Small intestine (tissue), 7 donors: ENCODE results near the gene KNSTRN. TPM values are rescaled to one million over a fixed set of nuclear protein-coding genes. Genes with fewer than 3 reads are reported as not detected.

Source experiments
- DNase-seq, 2 donors: peaks; one replicate each; pipeline versions ENCODE4 v3.0.0 to v3.0.0-alpha.2; 2013
- FAIRE-seq: peaks from 2 replicates; lab custom pipeline; 2012; peaks lifted over from hg19 to GRCh38; lab: Jason Lieb, UNC
- H3K27ac ChIP-seq, 3 donors: one replicate each; pipeline ENCODE4 v1.5.1; 2013; ENCODE audit warnings: low read length in 2 of 3, mild to moderate bottlenecking in 2 of 3, control low read depth in 1 of 3, inconsistent platforms in 1 of 3, low read depth in 1 of 3, moderate library complexity in 1 of 3
- H3K27me3 ChIP-seq, 3 donors: one replicate each; pipeline ENCODE4 v1.6.1; 2013; ENCODE audit warnings: low read length in 3 of 3, inconsistent platforms in 1 of 3; ENCODE audit not compliant: control insufficient read depth in 3 of 3, insufficient read depth in 3 of 3
- H3K36me3 ChIP-seq, 3 donors: one replicate each; pipeline ENCODE4 v1.6.1; 2013; ENCODE audit warnings: low read length in 3 of 3, inconsistent platforms in 1 of 3, low read depth in 1 of 3, mild to moderate bottlenecking in 1 of 3, moderate library complexity in 1 of 3; ENCODE audit not compliant: control insufficient read depth in 3 of 3, insufficient read depth in 2 of 3
- H3K4me1 ChIP-seq, 3 donors: one replicate each; pipeline ENCODE4 v1.6.1; 2013; ENCODE audit warnings: low read length in 2 of 3, inconsistent platforms in 1 of 3, low read depth in 1 of 3, mild to moderate bottlenecking in 1 of 3, moderate library complexity in 1 of 3; ENCODE audit not compliant: control insufficient read depth in 3 of 3, insufficient read depth in 2 of 3
- H3K4me3 ChIP-seq, 3 donors: one replicate each; pipeline ENCODE4 v1.5.1; 2013; ENCODE audit warnings: low read length in 3 of 3, control low read depth in 1 of 3, inconsistent platforms in 1 of 3, low read depth in 1 of 3, mild to moderate bottlenecking in 1 of 3, moderate library complexity in 1 of 3
- H3K9me3 ChIP-seq, 2 donors: one replicate each; pipeline ENCODE4 v1.6.1; 2013; ENCODE audit warnings: low read depth in 1 of 2, low read length in 1 of 2; ENCODE audit not compliant: control insufficient read depth in 2 of 2, insufficient read depth in 1 of 2
- whole genome bisulfite sequencing, 3 donors: extraction: QIAGEN DNeasy Blood & Tissue Kit; methylation state at CpG; one replicate each; pipeline ENCODE4 v1.1.7; 2013; 5-methylcytosine and 5-hydroxymethylcytosine counted together
- polyA plus RNA-seq, 4 donors: library from polyadenylated mRNA; stranded (reverse) in 3 of 4; unstranded in 1 of 4; fragments of 200-250 nt in 3 of 4; fragments of 120-200 nt in 1 of 4; gene quantifications; one replicate each; pipeline versions ENCODE4 v1.2.1 to v1.2.3, GENCODE V29; 2013
- donor health status: healthy with polysubstance abuse.
- donor health status: control.
- donor health status: control.
- donor health status: Bipolar disorder and iron deficiency.
- donor health status: healthy.

KNSTRN gene
- polyA plus RNA-seq, 4 donors, result 4.1 to 24.3 (median 12.9) TPM

- Histone ChIP-seq H3K27ac (no peak overlapping the region), H3K36me3 (peaks cover 4 to 44% (median 6%) of the 10 kb centered on the region in 3 donors), H3K4me1 (peaks cover 0 to 4% (median 0%) of the 10 kb centered on the region in 3 donors), H3K27me3 (no peaks in the 10 kb centered on the region), H3K4me3 (no peak overlapping the region), H3K9me3 (peaks cover 0 to 2% of the 10 kb centered on the region in 2 donors)
- FAIRE-seq, result no peak
- DNase-seq, result no peak
- WGBS, 3 donors, result 92 to 97% (median 95%) methylated on average over 2 of the region's 2 CpGs
These were observed 7.5 kb downstream of the KNSTRN start for GRCh38 chr15:40389824-40390595.

GRCh38 chr15:40392986-40393948 is 10.7 kb downstream of the KNSTRN start:
- no peak overlapping the region for H3K27ac ChIP-seq
- WGBS, 3 donors, result 81 to 89% (median 84%) methylated on average over 4 of the region's 4 CpGs
- FAIRE-seq, result no peak
- peaks cover 0 to 4% (median 0%) of the 10 kb centered on the region in 3 donors for H3K4me1 ChIP-seq
- peaks cover 4 to 35% (median 6%) of the 10 kb centered on the region in 3 donors for H3K36me3 ChIP-seq
- peak in 1 of 2 donors; percentile 24 for DNase-seq
- peaks cover 0 to under 1% of the 10 kb centered on the region in 2 donors for H3K9me3 ChIP-seq
- H3K4me3 ChIP-seq, result no peak overlapping the region
- H3K27me3 ChIP-seq, result no peaks in the 10 kb centered on the region

- Histone ChIP-seq H3K27ac (no peak overlapping the region), H3K27me3 (no peaks in the 10 kb centered on the region), H3K4me1 (peaks cover 0 to 4% (median 0%) of the 10 kb centered on the region in 3 donors), H3K9me3 (no peaks in the 10 kb centered on the region), H3K4me3 (no peak overlapping the region), H3K36me3 (peaks cover 0 to 10% (median 4%) of the 10 kb centered on the region in 3 donors)
- DNase-seq (no peak), FAIRE-seq (no peak)
- 85 to 93% (median 89%) methylated on average over 8 of the region's 8 CpGs for WGBS, 3 donors
These were observed 15.3 kb downstream of the KNSTRN start for GRCh38 chr15:40397688-40398412.

GRCh38 chr15:40398413-40398873 is 15.9 kb downstream of the KNSTRN start:
- WGBS, 3 donors, result 44 to 67% (median 55%) methylated on average over 4 of the region's 4 CpGs
- Histone ChIP-seq H3K36me3 (peaks cover 0 to 10% (median 0%) of the 10 kb centered on the region in 3 donors), H3K4me3 (no peak overlapping the region), H3K9me3 (no peaks in the 10 kb centered on the region), H3K27ac (no peak overlapping the region), H3K4me1 (peaks cover 0 to 3% (median 0%) of the 10 kb centered on the region in 3 donors), H3K27me3 (no peaks in the 10 kb centered on the region)
- no peak for DNase-seq
- FAIRE-seq, result no peak

DNA sequence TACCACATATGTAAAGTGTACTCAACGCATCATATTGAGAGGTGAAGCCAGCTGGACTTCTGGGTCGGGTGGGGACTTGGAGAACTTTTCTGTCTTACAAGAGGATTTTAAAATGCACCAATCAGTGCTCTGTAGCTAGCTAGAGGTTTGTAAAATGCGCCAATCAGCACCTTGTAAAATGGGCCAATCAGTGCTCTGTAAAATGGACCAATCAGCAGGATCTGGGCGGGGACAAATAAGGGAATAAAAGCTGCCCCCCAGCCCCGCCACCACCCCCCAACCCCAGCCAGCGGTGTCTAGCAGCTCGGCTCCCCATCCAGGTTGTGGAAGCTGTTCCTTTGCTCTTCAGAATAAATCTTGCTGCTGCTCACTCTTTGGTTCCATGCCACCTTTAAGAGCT is 16.8 kb downstream of the KNSTRN start:
- no peaks in the 10 kb centered on the region for H3K4me1 ChIP-seq
- 85 to 90% (median 87%) methylated on average over 7 of the region's 7 CpGs for WGBS, 3 donors
- DNase-seq (no peak), FAIRE-seq (no peak)
- H3K36me3 ChIP-seq, result peaks cover 0 to 6% (median 0%) of the 10 kb centered on the region in 3 donors
- no peaks in the 10 kb centered on the region for H3K9me3 ChIP-seq
- H3K27ac ChIP-seq, result no peak overlapping the region
- no peaks in the 10 kb centered on the region for H3K27me3 ChIP-seq
- no peak overlapping the region for H3K4me3 ChIP-seq

DNA sequence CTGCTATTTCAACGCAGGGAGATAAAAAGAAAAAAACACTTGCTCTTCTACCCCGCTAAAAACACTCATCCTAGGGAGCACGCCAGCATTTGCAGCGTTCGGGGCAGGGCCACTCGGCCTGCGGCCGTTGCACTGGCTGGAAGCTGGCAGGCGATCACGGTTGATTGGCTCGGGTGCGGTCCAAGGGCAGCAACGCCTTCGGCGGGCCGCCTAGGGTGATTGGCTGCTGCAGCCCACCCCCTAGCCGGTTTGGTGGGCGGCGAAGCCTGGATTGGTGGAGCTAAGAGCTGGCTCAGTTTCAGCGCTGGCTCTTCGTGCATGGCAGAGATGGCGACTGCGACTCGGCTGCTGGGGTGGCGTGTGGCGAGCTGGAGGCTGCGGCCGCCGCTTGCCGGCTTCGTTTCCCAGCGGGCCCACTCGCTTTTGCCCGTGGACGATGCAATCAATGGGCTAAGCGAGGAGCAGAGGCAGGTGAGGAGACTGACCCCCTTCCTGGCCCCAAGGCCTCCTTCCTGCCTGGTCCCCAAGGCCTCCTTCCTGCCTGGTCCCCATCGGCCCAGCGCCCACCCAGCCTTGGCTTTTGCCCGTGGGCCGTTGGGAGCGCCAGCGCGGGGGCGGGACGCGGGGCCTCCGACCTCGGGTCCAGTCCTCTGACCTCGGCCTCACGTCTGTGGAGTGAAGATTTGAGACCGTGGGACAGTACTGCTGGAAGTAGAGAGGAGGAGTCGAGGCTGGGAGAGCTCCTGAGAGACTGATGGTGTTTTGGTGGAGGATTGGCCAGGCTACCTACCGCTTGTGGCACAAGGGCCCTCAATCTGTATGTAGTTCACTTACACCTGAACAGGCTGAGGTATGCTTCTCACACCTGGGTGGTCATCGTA is 23.2 kb downstream of the KNSTRN start, which contains the start of gene IVD:
IVD (plus strand) TSS at position 295 of the 881 bp plus-strand sequence; CDS start at position 328, 33 bp downstream.
- FAIRE-seq (no peak), DNase-seq (peak; percentile 94 to 96)
- Histone ChIP-seq H3K4me3 (peak within 1 kb of the TSS; percentile 61 to 71 (median 66)), H3K27me3 (no peaks in the 10 kb centered on the region), H3K36me3 (peaks cover 3 to 21% (median 5%) of the 10 kb centered on the region in 3 donors), H3K4me1 (peaks cover 0 to 8% (median 8%) of the 10 kb centered on the region in 3 donors), H3K9me3 (no peaks in the 10 kb centered on the region), H3K27ac (peak within 1 kb of the TSS; percentile 30 to 84 (median 38))
- WGBS, 3 donors, result 1% methylated on average over 51 to 54 of the region's 54 CpGs

DNA sequence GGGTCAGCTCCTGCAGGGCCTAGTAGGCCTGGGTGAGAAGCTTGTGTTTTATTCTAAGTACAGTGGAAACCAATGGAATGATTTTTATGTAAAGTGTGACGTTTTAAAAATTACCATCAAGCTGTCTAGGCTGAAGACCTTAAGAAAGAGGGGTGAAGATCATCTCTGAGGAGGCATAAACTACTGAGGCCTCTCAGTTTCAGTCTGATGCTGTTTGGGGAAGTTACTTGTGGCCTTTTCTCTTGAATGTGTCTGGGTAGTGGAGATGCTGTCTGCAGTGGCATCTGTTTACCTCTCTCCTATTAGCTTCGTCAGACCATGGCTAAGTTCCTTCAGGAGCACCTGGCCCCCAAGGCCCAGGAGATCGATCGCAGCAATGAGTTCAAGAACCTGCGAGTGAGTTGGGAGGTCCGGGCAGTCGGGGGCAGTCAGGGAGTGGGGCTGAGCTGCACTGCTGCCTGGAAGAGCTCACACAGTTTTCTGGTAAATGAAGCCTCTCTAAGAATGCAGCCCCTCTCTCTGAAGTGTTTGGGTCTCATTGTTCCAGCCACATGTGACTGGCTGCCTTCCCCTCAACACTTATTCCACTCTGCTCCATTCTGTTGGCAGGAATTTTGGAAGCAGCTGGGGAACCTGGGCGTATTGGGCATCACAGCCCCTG is 24.9 kb downstream of the KNSTRN start:
- H3K36me3 ChIP-seq, result peaks cover 3 to 35% (median 5%) of the 10 kb centered on the region in 3 donors
- peaks cover 0 to 13% (median 8%) of the 10 kb centered on the region in 3 donors for H3K4me1 ChIP-seq
- DNase-seq (no peak), FAIRE-seq (no peak)
- no peak overlapping the region for H3K4me3 ChIP-seq
- no peaks in the 10 kb centered on the region for H3K27me3 ChIP-seq
- H3K27ac ChIP-seq, result no peak overlapping the region
- no peaks in the 10 kb centered on the region for H3K9me3 ChIP-seq
- WGBS, 3 donors, result 79 to 80% (median 80%) methylated on average over 8 of the region's 8 CpGs
